ENCODE measurements around the gene CYTH2.
A peak's percentile ranks its signal among the peaks of the same experiment; 100 is the strongest.

CYTH2 gene

GRCh38 chr19:48469289-48469881 is at the start of gene CYTH2:
CYTH2 (plus strand) TSS chr19:48469369; CDS start chr19:48469508, 139 bp downstream.
- peak; percentile 47 for DNase-seq (ENCODE audit: low read depth)

- no peak for DNase-seq (ENCODE audit: low read depth)
Observed at GRCh38 chr19:48421548-48421947, 47.6 kb upstream of the CYTH2 start.

- DNase-seq (ENCODE audit: low read depth) = no peak
Observed at GRCh38 chr19:48424694-48425219, 44.4 kb upstream of the CYTH2 start.

- DNase-seq (ENCODE audit: low read depth) = no peak
Observed at GRCh38 chr19:48428670-48429069, 40.5 kb upstream of the CYTH2 start.

- no peak for DNase-seq (ENCODE audit: low read depth)
Observed at GRCh38 chr19:48433337-48433736, 35.8 kb upstream of the CYTH2 start.

GRCh38 chr19:48436586-48436985 is 32.6 kb upstream of the CYTH2 start:
- DNase-seq (ENCODE audit: low read depth) = no peak

- DNase-seq (ENCODE audit: low read depth) = no peak
Observed at GRCh38 chr19:48441360-48442050, 27.7 kb upstream of the CYTH2 start.

- DNase-seq (ENCODE audit: low read depth) = no peak
Observed at GRCh38 chr19:48442116-48443035, 26.8 kb upstream of the CYTH2 start.

- DNase-seq (ENCODE audit: low read depth) = no peak
Observed at GRCh38 chr19:48443256-48443655, 25.9 kb upstream of the CYTH2 start.

GRCh38 chr19:48443731-48444128 is 25.4 kb upstream of the CYTH2 start:
- no peak for DNase-seq (ENCODE audit: low read depth)

- no peak for DNase-seq (ENCODE audit: low read depth)
Observed at GRCh38 chr19:48444129-48444935, 24.8 kb upstream of the CYTH2 start.

- DNase-seq (ENCODE audit: low read depth) = no peak
Observed at GRCh38 chr19:48444936-48445200, 24.3 kb upstream of the CYTH2 start.

GRCh38 chr19:48445256-48445605 is 23.9 kb upstream of the CYTH2 start:
- DNase-seq (ENCODE audit: low read depth) = no peak

GRCh38 chr19:48445606-48446481 is 23.3 kb upstream of the CYTH2 start, which contains the start of gene GRWD1:
GRWD1 (plus strand) TSS chr19:48445983; CDS start chr19:48446006, 23 bp downstream.
- DNase-seq (ENCODE audit: low read depth) = peak; percentile 81

GRCh38 chr19:48446579-48446978 is 22.6 kb upstream of the CYTH2 start:
- no peak for DNase-seq (ENCODE audit: low read depth)

GRCh38 chr19:48448563-48448962 is 20.6 kb upstream of the CYTH2 start:
- no peak for DNase-seq (ENCODE audit: low read depth)

- DNase-seq (ENCODE audit: low read depth) = no peak
Observed at GRCh38 chr19:48450441-48450840, 18.7 kb upstream of the CYTH2 start.

- no peak for DNase-seq (ENCODE audit: low read depth)
Observed at GRCh38 chr19:48450863-48451262, 18.3 kb upstream of the CYTH2 start.

- no peak for DNase-seq (ENCODE audit: low read depth)
Observed at GRCh38 chr19:48451624-48452023, 17.5 kb upstream of the CYTH2 start.

GRCh38 chr19:48452289-48453190 is 16.6 kb upstream of the CYTH2 start:
- DNase-seq (ENCODE audit: low read depth) = no peak
